H1 (cell line): ENCODE results near the gene SLC12A2. TPM values are rescaled to one million over a fixed set of nuclear protein-coding genes. Genes with fewer than 3 reads are reported as not detected.

Experiments used
- CTCF ChIA-PET: fragments of 300-600 bp; sonication (Branson Sonifier 250); formaldehyde crosslinking; loops from one replicate; lab custom pipeline; 2021; ENCODE audit not compliant: partially characterized antibody; lab: Charles Lee
- POLR2A ChIA-PET: fragments of 300-600 bp; sonication (Branson Sonifier 250); formaldehyde crosslinking; loops from one replicate; lab custom pipeline; 2021; ENCODE audit warnings: inconsistent platforms; ENCODE audit not compliant: partially characterized antibody; lab: Charles Lee
- DNase-seq, 2 experiments: peaks; one replicate each; pipeline versions ENCODE4 v3.0.0 to v3.0.0-alpha.2; 2010 to 2022; ENCODE audit warnings: low spot score in 2 of 2, low read depth in 1 of 2, mixed read lengths in 1 of 2
- FAIRE-seq: peaks from 2 replicates; lab custom pipeline; 2011; peaks lifted over from hg19 to GRCh38; lab: Jason Lieb, UNC
- H2AFZ ChIP-seq: 2 replicates; pipeline ENCODE4 v1.8.1; 2012; ENCODE audit warnings: low read length, inconsistent platforms
- H2AK5ac ChIP-seq: 2 replicates; pipeline ENCODE4 v1.6.1; 2013; ENCODE audit warnings: low read depth, low read length
- H2BK120ac ChIP-seq: replicated peaks from 2 replicates; pipeline ENCODE3; 2013; ENCODE audit warnings: low read depth, low read length, inconsistent platforms
- H2BK12ac ChIP-seq: 2 replicates; pipeline ENCODE4 v1.6.1; 2013; ENCODE audit warnings: low read depth, low read length
- H2BK15ac ChIP-seq: 2 replicates; pipeline ENCODE4 v1.6.1; 2013; ENCODE audit warnings: low read length
- H2BK20ac ChIP-seq: 2 replicates; pipeline ENCODE4 v1.6.1; 2013; ENCODE audit warnings: low read length
- H2BK5ac ChIP-seq: 2 replicates; pipeline ENCODE4 v1.6.1; 2013; ENCODE audit warnings: low read depth, low read length
- H3K14ac ChIP-seq: 2 replicates; pipeline ENCODE4 v1.6.1; 2013; ENCODE audit warnings: inconsistent platforms; ENCODE audit not compliant: insufficient read length
- H3K18ac ChIP-seq: 2 replicates; pipeline ENCODE4 v1.6.1; 2013; ENCODE audit warnings: low read length; ENCODE audit errors: extremely low read depth
- H3K23ac ChIP-seq: 2 replicates; pipeline ENCODE4 v1.6.1; 2013; ENCODE audit warnings: inconsistent platforms; ENCODE audit not compliant: insufficient read length
- H3K23me2 ChIP-seq: 2 replicates; pipeline ENCODE4 v1.6.1; 2013; ENCODE audit warnings: low read depth, low read length
- H3K27ac ChIP-seq: 2 replicates; pipeline ENCODE4 v1.6.1; 2011; ENCODE audit warnings: low read depth, low read length, inconsistent platforms
- H3K27me3 ChIP-seq, 4 experiments: replicated peaks in 1 of 4; 1 replicate in 1 of 4; 2 replicates in 3 of 4; pipeline versions ENCODE4 v1.6.1 to v1.8.1; 2011 to 2013; ENCODE audit warnings: low read length in 3 of 4, mild to moderate bottlenecking in 3 of 4, inconsistent platforms in 2 of 4, mixed read lengths in 2 of 4, moderate library complexity in 1 of 4; ENCODE audit not compliant: control insufficient read depth in 3 of 4, insufficient read depth in 3 of 4; ENCODE audit errors: extremely low read depth in 1 of 4
- H3K36me3 ChIP-seq, 4 experiments: 2 replicates each; pipeline versions ENCODE4 v1.6.1 to v1.8.1; 2011 to 2013; ENCODE audit warnings: mild to moderate bottlenecking in 4 of 4, low read length in 3 of 4, moderate library complexity in 2 of 4, control low read depth in 1 of 4, inconsistent platforms in 1 of 4; ENCODE audit not compliant: insufficient read depth in 4 of 4, control insufficient read depth in 2 of 4
- H3K4ac ChIP-seq: replicated peaks from 2 replicates; pipeline ENCODE3; 2013; ENCODE audit warnings: low read length, low read depth, mixed read lengths, inconsistent platforms; ENCODE audit not compliant: insufficient read length
- H3K4me1 ChIP-seq, 4 experiments: replicated peaks in 1 of 4; 1 replicate in 1 of 4; 2 replicates in 3 of 4; pipeline versions ENCODE4 v1.6.1 to v1.8.1; 2011 to 2013; ENCODE audit warnings: low read length in 3 of 4, inconsistent platforms in 2 of 4, mixed read lengths in 1 of 4; ENCODE audit not compliant: insufficient read depth in 4 of 4, control insufficient read depth in 3 of 4
- H3K4me2 ChIP-seq, 2 experiments: 2 replicates each; pipeline versions ENCODE4 v1.6.1 to v1.8.1; 2011 to 2013; ENCODE audit warnings: low read depth in 2 of 2, low read length in 2 of 2, control low read depth in 1 of 2, inconsistent platforms in 1 of 2, mild to moderate bottlenecking in 1 of 2; ENCODE audit not compliant: insufficient read depth in 1 of 2
- H3K4me3 ChIP-seq, 4 experiments: fragments of 200-600, 300-600 bp in 1 of 4; sonication (generic), shearing (Covaris generic), sonication (Bioruptor Twin) in 1 of 4; 2 replicates each; pipeline versions ENCODE4 v1.5.1 to v1.8.1; 2011 to 2016; ENCODE audit warnings: low read length in 4 of 4, low read depth in 3 of 4, control low read depth in 2 of 4, inconsistent platforms in 2 of 4, mild to moderate bottlenecking in 2 of 4, mixed read lengths in 1 of 4, moderate library complexity in 1 of 4; ENCODE audit not compliant: insufficient read depth in 2 of 4; ENCODE audit errors: extremely low read depth in 1 of 4
- H3K56ac ChIP-seq: replicated peaks from 2 replicates; pipeline ENCODE3; 2013; ENCODE audit warnings: low read depth, mild to moderate bottlenecking, mixed read lengths, low read length, inconsistent platforms; ENCODE audit not compliant: insufficient read length
- H3K79me1 ChIP-seq: 2 replicates; pipeline ENCODE4 v1.6.1; 2013; ENCODE audit warnings: low read depth, low read length, control low read depth
- H3K79me2 ChIP-seq, 2 experiments: 2 replicates each; pipeline versions ENCODE4 v1.6.1 to v1.8.1; 2012 to 2013; ENCODE audit warnings: low read length in 2 of 2, mild to moderate bottlenecking in 2 of 2, inconsistent platforms in 1 of 2; ENCODE audit not compliant: insufficient read depth in 2 of 2, control insufficient read depth in 1 of 2
- H3K9ac ChIP-seq, 4 experiments: replicated peaks in 1 of 4; 1 replicate in 1 of 4; 2 replicates in 3 of 4; pipeline versions ENCODE4 v1.6.1 to v1.8.1; 2011 to 2013; ENCODE audit warnings: low read depth in 3 of 4, low read length in 3 of 4, control low read depth in 2 of 4, mild to moderate bottlenecking in 2 of 4, moderate library complexity in 2 of 4, inconsistent platforms in 1 of 4; ENCODE audit errors: extremely low read depth in 1 of 4
- H3K9me3 ChIP-seq, 2 experiments: 2 replicates each; pipeline versions ENCODE4 v1.6.1 to v1.8.1; 2012 to 2013; ENCODE audit warnings: mild to moderate bottlenecking in 2 of 2, moderate library complexity in 2 of 2, control low read depth in 1 of 2, inconsistent platforms in 1 of 2, low read depth in 1 of 2, low read length in 1 of 2, mixed read lengths in 1 of 2; ENCODE audit not compliant: insufficient read depth in 2 of 2
- H4K20me1 ChIP-seq, 2 experiments: replicated peaks in 1 of 2; 2 replicates each; pipeline versions ENCODE3 to v1.8.1; 2011 to 2013; ENCODE audit warnings: inconsistent platforms in 2 of 2, low read length in 2 of 2, mild to moderate bottlenecking in 1 of 2; ENCODE audit not compliant: insufficient read depth in 2 of 2, control insufficient read depth in 1 of 2
- H4K5ac ChIP-seq: 2 replicates; pipeline ENCODE4 v1.6.1; 2013; ENCODE audit warnings: low read length, low read depth, mixed read lengths, inconsistent platforms; ENCODE audit not compliant: insufficient read length
- H4K8ac ChIP-seq: 2 replicates; pipeline ENCODE4 v1.8.0; 2013; ENCODE audit warnings: mild to moderate bottlenecking, moderate library complexity, low read length, inconsistent platforms; ENCODE audit not compliant: insufficient read depth; ENCODE audit errors: extremely low read depth
- H4K91ac ChIP-seq: replicated peaks from 2 replicates; pipeline ENCODE3; 2013; ENCODE audit warnings: low read length, mixed read lengths, inconsistent platforms; ENCODE audit not compliant: insufficient read length
- SP1 ChIP-seq: IDR thresholded peaks from 2 replicates; pipeline ENCODE4 v1.6.1; 2011; ENCODE audit warnings: low read depth, low read length
- WGBS, 2 experiments: shearing (Covaris generic) in 1 of 2; methylation state at CpG; one replicate each; pipeline versions ENCODE4 v1.1.6 to v1.1.7; 2013 to 2015; ENCODE audit warnings: low lambda C conversion rate in 2 of 2, mixed read lengths in 2 of 2, inconsistent platforms in 1 of 2, low coverage in 1 of 2, missing lambda C conversion rate in 1 of 2; ENCODE audit not compliant: insufficient replicate concordance in 2 of 2, insufficient coverage in 1 of 2, insufficient read length in 1 of 2; ENCODE audit errors: extremely low coverage in 1 of 2, missing lambda C conversion rate in 1 of 2; 5-methylcytosine and 5-hydroxymethylcytosine counted together
- polyA plus RNA-seq, 7 experiments: library from polyadenylated mRNA; depleted of rRNA in 3 of 7; stranded (reverse) in 5 of 7; unstranded in 2 of 7; fragments of >200 nt in 5 of 7; fragments of 200-250 nt in 2 of 7; gene quantifications; 1 replicate in 5 of 7; 2 replicates in 1 of 7; 4 replicates in 1 of 7; pipeline versions ENCODE4 v1.2.1 to v1.2.3, GENCODE V29; 2011 to 2013; ENCODE audit warnings: missing spikeins in 2 of 7, mixed read lengths in 2 of 7
- total RNA-seq: library from RNA; stranded (reverse); fragmentation: NEBNext Ultra II Directional; extraction: Animal tissue kit (Norgen Biotek cat#: 25700); gene quantifications from 2 replicates; pipeline ENCODE4 v1.2.1, GENCODE V29; 2021

SLC12A2 gene
- total and polyA plus RNA-seq, 2 of the 8 experiments (the other 6 are each of a cell fraction or from before 2014, with no cell fraction given), result 2.6 to 16.2 TPM

DNA sequence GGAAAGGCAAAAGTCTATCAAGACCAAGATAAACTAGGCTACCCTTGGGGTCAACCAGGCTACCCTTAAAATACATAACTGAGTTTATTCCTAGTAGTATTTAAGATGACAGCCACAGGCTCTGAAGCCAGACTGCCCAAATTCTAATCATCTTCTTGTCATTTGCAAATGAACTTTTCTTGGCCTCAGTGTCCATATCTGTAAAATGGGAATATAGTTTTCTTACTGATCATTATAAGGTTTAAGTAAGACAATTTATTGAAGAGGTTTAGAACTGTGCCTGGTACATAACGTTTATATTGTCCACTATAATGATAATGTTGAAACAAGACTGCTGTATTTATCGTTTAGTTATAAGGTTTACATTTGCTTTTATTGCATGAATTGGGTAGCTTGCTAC is 112.5 kb downstream of the SLC12A2 start:
- no peak overlapping the region for H2BK120ac ChIP-seq
- FAIRE-seq, result no peak
- no peaks in the 10 kb centered on the region for H3K36me3 ChIP-seq
- no peak overlapping the region for H3K4me3 ChIP-seq
- no peak overlapping the region for H3K14ac ChIP-seq
- H4K5ac ChIP-seq, result no peak overlapping the region
- no peak overlapping the region for H2BK20ac ChIP-seq
- H3K18ac ChIP-seq, result no peak overlapping the region
- peaks cover 0 to 2% (median under 1%) of the 10 kb centered on the region in 4 experiments; a peak in 2 of 7 replicates for H3K4me1 ChIP-seq
- H3K27me3 ChIP-seq, result no peaks in the 10 kb centered on the region
- H2BK12ac ChIP-seq, result no peak overlapping the region
- no peak overlapping the region for H2AK5ac ChIP-seq
- no peaks in the 10 kb centered on the region for H3K79me1 ChIP-seq
- no peak overlapping the region for H2BK5ac ChIP-seq
- H3K4me2 ChIP-seq, result no peak overlapping the region
- no peaks in the 10 kb centered on the region for H3K23me2 ChIP-seq
- H4K91ac ChIP-seq, result no peak overlapping the region
- ChIA-PET POLR2A (no interaction called here), CTCF (interaction anchor here (1.0 to 1.4 kb wide), 2 partner anchors 320 to 662 kb away, joined by 3 read pairs; no protein-coding TSS in a partner anchor)
- no peak overlapping the region for H2AFZ ChIP-seq
- no peak overlapping the region for H2BK15ac ChIP-seq
- H3K23ac ChIP-seq, result no peak overlapping the region
- H3K79me2 ChIP-seq, result no peaks in the 10 kb centered on the region
- 84% methylated on average over 2 of the region's 2 CpGs; no CpG with 5 or more reads in 1 of the 2 experiments for whole genome bisulfite sequencing, 2 experiments
- H3K9me3 ChIP-seq, result no peaks in the 10 kb centered on the region
- no peak overlapping the region for H3K4ac ChIP-seq
- no peak for DNase-seq
- H3K27ac ChIP-seq, result no peak overlapping the region
- H3K56ac ChIP-seq, result no peak overlapping the region
- TF ChIP-seq SP1, result no peak
- no peaks in the 10 kb centered on the region for H4K20me1 ChIP-seq
- no peak overlapping the region for H4K8ac ChIP-seq
- no peak overlapping the region for H3K9ac ChIP-seq
